Measurements from ENCODE around the gene CRISPLD2.

Gene CRISPLD2

GRCh38 chr16:84845496-84846002, 25.8 kb downstream of the CRISPLD2 start:
- TF ChIP-seq, protein P1, sequence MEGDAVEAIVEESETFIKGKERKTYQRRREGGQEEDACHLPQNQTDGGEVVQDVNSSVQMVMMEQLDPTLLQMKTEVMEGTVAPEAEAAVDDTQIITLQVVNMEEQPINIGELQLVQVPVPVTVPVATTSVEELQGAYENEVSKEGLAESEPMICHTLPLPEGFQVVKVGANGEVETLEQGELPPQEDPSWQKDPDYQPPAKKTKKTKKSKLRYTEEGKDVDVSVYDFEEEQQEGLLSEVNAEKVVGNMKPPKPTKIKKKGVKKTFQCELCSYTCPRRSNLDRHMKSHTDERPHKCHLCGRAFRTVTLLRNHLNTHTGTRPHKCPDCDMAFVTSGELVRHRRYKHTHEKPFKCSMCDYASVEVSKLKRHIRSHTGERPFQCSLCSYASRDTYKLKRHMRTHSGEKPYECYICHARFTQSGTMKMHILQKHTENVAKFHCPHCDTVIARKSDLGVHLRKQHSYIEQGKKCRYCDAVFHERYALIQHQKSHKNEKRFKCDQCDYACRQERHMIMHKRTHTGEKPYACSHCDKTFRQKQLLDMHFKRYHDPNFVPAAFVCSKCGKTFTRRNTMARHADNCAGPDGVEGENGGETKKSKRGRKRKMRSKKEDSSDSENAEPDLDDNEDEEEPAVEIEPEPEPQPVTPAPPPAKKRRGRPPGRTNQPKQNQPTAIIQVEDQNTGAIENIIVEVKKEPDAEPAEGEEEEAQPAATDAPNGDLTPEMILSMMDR (IDR thresholded peaks at IDR 0.05): no peak
- Histone ChIP-seq H3K9me3 (no peaks in the 10 kb centered on the region), H3K27ac (no peak overlapping the region), H3K27me3 (peaks cover 32% of the 10 kb centered on the region), H3K4me3 (ENCODE audit: low read depth in 1 of 2, low read length in 1 of 2) (no peak overlapping the region), H3K36me3 (peaks cover 92% of the 10 kb centered on the region), H3K4me1 (ENCODE audit: control insufficient read depth in 1 of 2, insufficient read depth in 1 of 2, low read depth in 1 of 2, low read length in 1 of 2) (peaks cover 14 to 16% of the 10 kb centered on the region in 2 experiments)

- H3K4me1 ChIP-seq (ENCODE audit: control insufficient read depth in 1 of 2, insufficient read depth in 1 of 2, low read depth in 1 of 2, low read length in 1 of 2): peaks cover 9 to 10% of the 10 kb centered on the region in 2 experiments
- no peaks in the 10 kb centered on the region for H3K9me3 ChIP-seq
- H3K27me3 ChIP-seq: peaks cover 14% of the 10 kb centered on the region
- no peak overlapping the region for H3K27ac ChIP-seq
- peaks cover 96% of the 10 kb centered on the region for H3K36me3 ChIP-seq
- H3K4me3 ChIP-seq (ENCODE audit: low read depth in 1 of 2, low read length in 1 of 2): no peak overlapping the region
- TF ChIP-seq, protein P1 (IDR thresholded peaks at IDR 0.05): no peak
These were observed 28.0 kb downstream of the CRISPLD2 start for GRCh38 chr16:84847564-84848355.

DNA sequence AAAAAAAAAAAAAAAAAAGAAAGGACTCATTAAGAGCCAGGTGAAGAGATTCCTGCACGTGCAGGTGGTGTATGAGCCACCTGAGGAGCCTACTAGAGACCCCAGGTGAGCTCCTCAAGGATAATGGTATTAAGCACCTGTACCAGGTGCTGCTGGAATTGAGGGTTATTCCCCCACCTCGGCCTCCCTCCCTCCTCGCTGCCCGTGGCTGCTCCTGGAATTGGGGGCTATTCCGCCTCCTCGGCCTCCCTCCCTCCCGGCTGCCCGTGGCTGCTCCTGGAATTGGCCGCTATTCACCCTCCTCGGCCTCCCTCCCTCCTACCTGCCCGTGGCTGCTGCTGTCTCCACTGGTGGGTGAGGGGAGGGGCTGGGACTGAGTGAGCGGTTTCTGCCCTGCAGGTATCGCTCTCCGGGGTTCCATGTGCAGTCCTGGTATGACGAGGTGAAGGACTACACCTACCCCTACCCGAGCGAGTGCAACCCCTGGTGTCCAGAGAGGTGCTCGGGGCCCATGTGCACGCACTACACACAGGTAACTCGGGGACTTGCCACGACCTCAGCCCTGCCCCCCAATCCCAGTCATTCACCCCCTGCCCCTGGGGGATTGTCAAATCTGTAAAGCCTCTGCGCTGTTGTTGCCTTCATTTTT, 29.3 kb downstream of the CRISPLD2 start:
- Histone ChIP-seq H3K27me3 (peaks cover 11% of the 10 kb centered on the region), H3K4me1 (ENCODE audit: control insufficient read depth in 1 of 2, insufficient read depth in 1 of 2, low read depth in 1 of 2, low read length in 1 of 2) (peaks cover 0 to under 1% of the 10 kb centered on the region in 2 experiments), H3K4me3 (ENCODE audit: low read depth in 1 of 2, low read length in 1 of 2) (no peak overlapping the region), H3K36me3 (peaks cover 96% of the 10 kb centered on the region), H3K27ac (no peak overlapping the region), H3K9me3 (no peaks in the 10 kb centered on the region)
- TF ChIP-seq, protein P1 (IDR thresholded peaks at IDR 0.05): no peak

- Histone ChIP-seq H3K27ac (no peak overlapping the region), H3K4me1 (ENCODE audit: control insufficient read depth in 1 of 2, insufficient read depth in 1 of 2, low read depth in 1 of 2, low read length in 1 of 2) (no peaks in the 10 kb centered on the region), H3K36me3 (peaks cover 97% of the 10 kb centered on the region), H3K27me3 (peaks cover 11% of the 10 kb centered on the region), H3K9me3 (no peaks in the 10 kb centered on the region), H3K4me3 (ENCODE audit: low read depth in 1 of 2, low read length in 1 of 2) (no peak overlapping the region)
- TF ChIP-seq, protein P1 (IDR thresholded peaks at IDR 0.05): no peak
These were observed 30.0 kb downstream of the CRISPLD2 start for GRCh38 chr16:84849751-84850150.

DNA sequence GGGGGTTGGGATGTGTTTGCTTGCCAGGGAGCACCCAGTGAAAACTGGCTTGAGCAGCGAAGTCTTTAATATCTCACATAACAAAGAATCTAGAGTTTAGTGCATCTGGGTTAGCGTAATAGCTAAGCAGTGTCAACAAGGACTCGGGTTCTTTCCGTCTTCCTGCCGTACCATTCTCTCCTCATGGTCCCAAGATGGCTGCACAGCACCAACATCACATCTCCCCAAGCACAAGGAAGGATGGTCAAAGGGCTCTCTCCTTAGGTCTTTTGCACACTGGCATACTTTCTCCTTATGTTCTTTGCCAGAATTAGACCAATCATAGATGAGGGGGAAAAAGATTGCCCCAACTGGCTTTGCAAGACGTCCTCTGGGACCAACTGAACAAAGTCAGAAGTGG, 30.9 kb downstream of the CRISPLD2 start:
- TF ChIP-seq, protein P1 (IDR thresholded peaks at IDR 0.05): no peak

More for the DNA sequence above, 30.9 kb downstream of the CRISPLD2 start:
- H3K27ac ChIP-seq: no peak overlapping the region
- H3K4me3 ChIP-seq (ENCODE audit: low read depth in 1 of 2, low read length in 1 of 2): no peak overlapping the region
- H3K36me3 ChIP-seq: peaks cover 97% of the 10 kb centered on the region
- H3K4me1 ChIP-seq (ENCODE audit: control insufficient read depth in 1 of 2, insufficient read depth in 1 of 2, low read depth in 1 of 2, low read length in 1 of 2): no peaks in the 10 kb centered on the region
- peaks cover 11% of the 10 kb centered on the region for H3K27me3 ChIP-seq
- no peaks in the 10 kb centered on the region for H3K9me3 ChIP-seq

Data from neutrophil (primary cell).